ENCODE results near the gene NAT14. TPM values are rescaled to one million over a fixed set of nuclear protein-coding genes. Genes with fewer than 3 reads are reported as not detected.

Gene NAT14
- total RNA-seq, 1 experiment from 2014 or later: 55.3 TPM

GRCh38 chr19:55516878-55517620 is 32.1 kb downstream of the NAT14 start:
- Histone ChIP-seq H3K27me3 (ENCODE audit: insufficient read depth, low read length) (no peaks in the 10 kb centered on the region), H3K9ac (ENCODE audit: low read length) (peak overlapping the region; percentile 67), H3K36me3 (ENCODE audit: control insufficient read depth in 1 of 2, insufficient read depth in 2 of 2, low read length in 2 of 2) (no peaks in the 10 kb centered on the region), H3K79me2 (ENCODE audit: insufficient read depth, low read length) (no peaks in the 10 kb centered on the region), H3K4me3 (replicated peaks in 1 of 2; ENCODE audit: low read depth in 1 of 2, low read length in 2 of 2) (peak overlapping the region; percentile 44 to 57), H3K4me2 (ENCODE audit: low read length) (peak overlapping the region; percentile 86), H3K27ac (ENCODE audit: low read depth, low read length) (peak overlapping the region; percentile 50; the same call in 1 of the 2 replicates), H3K9me3 (ENCODE audit: control insufficient read depth in 1 of 2, insufficient read depth in 1 of 2, low read depth in 1 of 2, low read length in 2 of 2) (no peaks in the 10 kb centered on the region), H2AFZ (ENCODE audit: low read depth, low read length, poor library complexity, severe bottlenecking) (peak overlapping the region; percentile 74), H4K20me1 (ENCODE audit: insufficient read depth) (no peaks in the 10 kb centered on the region), H3K4me1 (ENCODE audit: control insufficient read depth in 1 of 2, insufficient read depth in 2 of 2, low read length in 2 of 2) (peaks cover 4 to 8% of the 10 kb centered on the region in 2 experiments; a peak in 3 of 4 replicates), H3K9me2 (ENCODE audit: insufficient read depth) (no peaks in the 10 kb centered on the region)
- no TSS peak for BruUV-seq (replicated peaks)
- ATAC-seq: peak; percentile 99
- RAD21 ChIA-PET (ENCODE audit: low non-redundant PET in 1 of 2, low total read pairs in 2 of 2, uncharacterized antibody in 2 of 2, unreplicated experiment in 2 of 2): interaction anchor here (0.8 to 1.3 kb wide), 3 partner anchors 89 to 115 kb away, joined by 3 to 4 read pairs (median 4); no protein-coding TSS in a partner anchor
- intact Hi-C loops (cut with micrococcal nuclease): loop anchor here (1.0 kb wide), 2 partner anchors 89 to 114 kb away; no protein-coding TSS in a partner anchor
- CTCF ChIA-PET: interaction anchor here (1.2 to 2.1 kb wide), 3 partner anchors 89 to 115 kb away, joined by 4 to 20 read pairs (median 8); partner anchors contain the start of genes ZNF784 and ZNF865
- TF ChIP-seq SP1 (IDR thresholded peaks at IDR 0.05; ENCODE audit: low read depth): peak; percentile 76
- no peak for TF ChIP-seq ELF1 (IDR thresholded peaks at IDR 0.05; ENCODE audit: borderline replicate concordance, low read depth)
- no peak for TF ChIP-seq CBX3 (IDR thresholded peaks at IDR 0.05; ENCODE audit: low read depth)
- no peak for TF ChIP-seq YY1 (IDR thresholded peaks at IDR 0.05; ENCODE audit: extremely low read depth, insufficient replicate concordance, low read depth, low read length)
- no peak for TF ChIP-seq REST (IDR thresholded peaks at IDR 0.05; ENCODE audit: low read depth)
- TF ChIP-seq CTCF (IDR thresholded peaks at IDR 0.05 in 2 of 3, conservative IDR thresholded peaks at IDR 0.05 in 1 of 3; ENCODE audit: borderline replicate concordance in 1 of 3, insufficient read depth in 1 of 3, low read depth in 2 of 3, low read length in 2 of 3): peak; percentile 79 to 96 (median 90)
- peak; percentile 100 for TF ChIP-seq RAD21 (IDR thresholded peaks at IDR 0.05; ENCODE audit: low read depth)
- TF ChIP-seq FOSL1 (IDR thresholded peaks at IDR 0.05; ENCODE audit: low read depth): no peak
- peak; percentile 39; the same call in 1 of the 2 replicates for TF ChIP-seq MAX (IDR thresholded peaks at IDR 0.05)
- TF ChIP-seq EZH2 (IDR thresholded peaks at IDR 0.05): no peak
- TF ChIP-seq SIN3A (IDR thresholded peaks at IDR 0.05; ENCODE audit: low read depth): no peak
- TF ChIP-seq JUND (IDR thresholded peaks at IDR 0.05): no peak
- peak; percentile 54; the same call in 1 of the 2 replicates for TF ChIP-seq POLR2AphosphoS5 (IDR thresholded peaks at IDR 0.05; ENCODE audit: low read depth, low read length)
- TF ChIP-seq ZNF274 (IDR thresholded peaks at IDR 0.05; ENCODE audit: low read depth, low read length): no peak
- TF ChIP-seq EGR1 (IDR thresholded peaks at IDR 0.05; ENCODE audit: low read depth): no peak
- TF ChIP-seq ZFX (IDR thresholded peaks at IDR 0.05): no peak
- TF ChIP-seq EZH2phosphoT487 (IDR thresholded peaks at IDR 0.05; ENCODE audit: borderline replicate concordance): no peak
- TF ChIP-seq CEBPB (IDR thresholded peaks at IDR 0.05; ENCODE audit: low read depth): no peak
- POLR2A ChIA-PET: no interaction called here
- DNase-seq (ENCODE audit: low read depth, low spot score): peak; percentile 87
